GM23338 (cell line): ENCODE data around the gene ASB5. TPM values are rescaled to one million over a fixed set of nuclear protein-coding genes. Genes with fewer than 3 reads are reported as not detected.

ENCODE experiments used
- CREB1 ChIP-seq: fragments of 250-450 bp; sonication (Bioruptor Pico); IDR thresholded peaks from 2 replicates; pipeline ENCODE4 v1.5.0; 2020; ENCODE audit warnings: low read depth, mild to moderate bottlenecking, moderate library complexity
- ETS1 ChIP-seq: IDR thresholded peaks from 2 replicates; pipeline ENCODE4 v1.6.1; 2016; ENCODE audit warnings: antibody characterized with exemption
- EZH2 ChIP-seq: fragments of 200-600 bp; sonication (generic); IDR thresholded peaks from one replicate; pipeline ENCODE4 v1.8.0; 2017; ENCODE audit warnings: antibody characterized with exemption, mild to moderate bottlenecking, low read depth; ENCODE audit not compliant: unreplicated experiment
- EZH2phosphoT487 ChIP-seq: fragments of 200-600 bp; sonication (generic); IDR thresholded peaks from one replicate; pipeline ENCODE4 v1.8.1; 2018; ENCODE audit warnings: antibody characterized with exemption; ENCODE audit not compliant: unreplicated experiment
- NANOG ChIP-seq: IDR thresholded peaks from 2 replicates; pipeline ENCODE4 v1.6.1; 2016; ENCODE audit warnings: antibody characterized with exemption, borderline replicate concordance
- POLR2AphosphoS5 ChIP-seq: IDR thresholded peaks from 2 replicates; pipeline ENCODE4 v1.6.1; 2016; ENCODE audit warnings: antibody characterized with exemption, low read depth
- STAT1 ChIP-seq: IDR thresholded peaks from one replicate; pipeline ENCODE4 v1.6.1; 2016; ENCODE audit warnings: antibody characterized with exemption; ENCODE audit not compliant: unreplicated experiment
- ZNF331 ChIP-seq: fragments of 250-450 bp; sonication (Bioruptor Pico); IDR thresholded peaks from 2 replicates; pipeline ENCODE4 v1.5.0; 2020; ENCODE audit warnings: low read depth, mild to moderate bottlenecking, moderate library complexity
- ZNF462 ChIP-seq: fragments of 250-450 bp; sonication (Bioruptor Pico); IDR thresholded peaks from 2 replicates; pipeline ENCODE4 v1.5.0; 2020; ENCODE audit warnings: mild to moderate bottlenecking, moderate library complexity
- polyA plus RNA-seq: library from polyadenylated mRNA; unstranded; fragments of >200 nt; fragmentation: Nextera tagmentation; extraction: Ambion mirVana; gene quantifications from 2 replicates; pipeline ENCODE4 v1.2.1, GENCODE V29; 2016
- total RNA-seq: library from RNA; depleted of rRNA; stranded (reverse); fragments of >200 nt; shearing (Covaris generic); gene quantifications from 2 replicates; pipeline ENCODE4 v1.2.3, GENCODE V29; 2014
- TF ChIP-seq, protein P1 (sequence below), 2 experiments: fragments of 200-600 bp in 1 of 2; sonication (generic) in 1 of 2; conservative IDR thresholded peaks; 2 replicates each; pipeline versions ENCODE4 v1.5.1 to v1.6.1; 2016 to 2017; ENCODE audit warnings: antibody characterized with exemption in 2 of 2, low read depth in 2 of 2, mild to moderate bottlenecking in 2 of 2, moderate library complexity in 1 of 2

ASB5 gene
- total and polyA plus RNA-seq, 2 experiments from 2014 or later, result not detected

DNA sequence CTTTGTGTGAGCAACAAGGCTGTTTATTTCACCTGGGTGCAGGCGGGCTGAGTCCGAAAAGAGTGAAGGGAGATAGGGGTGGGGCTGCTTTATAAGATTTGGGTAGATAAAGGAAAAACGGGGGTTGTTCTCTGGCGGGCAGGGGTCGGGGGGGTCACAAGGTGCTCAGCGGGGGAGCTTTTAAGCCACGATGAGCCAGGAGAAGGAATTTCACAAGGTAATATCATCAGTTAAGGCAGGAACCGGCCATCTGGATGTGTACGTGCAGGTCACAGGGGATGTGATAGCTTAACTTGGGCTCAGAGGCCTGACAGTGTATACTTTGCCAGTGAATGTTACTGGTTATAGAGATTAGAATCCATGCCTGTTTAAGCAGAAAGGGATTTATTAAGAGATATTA, 31.0 kb upstream of the ASB5 start (continued):
- no peak for TF ChIP-seq ZNF462 (CRISPR knock-in tag)
- no peak for TF ChIP-seq EZH2
- TF ChIP-seq ETS1, result no peak
- TF ChIP-seq, protein P1, sequence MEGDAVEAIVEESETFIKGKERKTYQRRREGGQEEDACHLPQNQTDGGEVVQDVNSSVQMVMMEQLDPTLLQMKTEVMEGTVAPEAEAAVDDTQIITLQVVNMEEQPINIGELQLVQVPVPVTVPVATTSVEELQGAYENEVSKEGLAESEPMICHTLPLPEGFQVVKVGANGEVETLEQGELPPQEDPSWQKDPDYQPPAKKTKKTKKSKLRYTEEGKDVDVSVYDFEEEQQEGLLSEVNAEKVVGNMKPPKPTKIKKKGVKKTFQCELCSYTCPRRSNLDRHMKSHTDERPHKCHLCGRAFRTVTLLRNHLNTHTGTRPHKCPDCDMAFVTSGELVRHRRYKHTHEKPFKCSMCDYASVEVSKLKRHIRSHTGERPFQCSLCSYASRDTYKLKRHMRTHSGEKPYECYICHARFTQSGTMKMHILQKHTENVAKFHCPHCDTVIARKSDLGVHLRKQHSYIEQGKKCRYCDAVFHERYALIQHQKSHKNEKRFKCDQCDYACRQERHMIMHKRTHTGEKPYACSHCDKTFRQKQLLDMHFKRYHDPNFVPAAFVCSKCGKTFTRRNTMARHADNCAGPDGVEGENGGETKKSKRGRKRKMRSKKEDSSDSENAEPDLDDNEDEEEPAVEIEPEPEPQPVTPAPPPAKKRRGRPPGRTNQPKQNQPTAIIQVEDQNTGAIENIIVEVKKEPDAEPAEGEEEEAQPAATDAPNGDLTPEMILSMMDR (conservative IDR thresholded peaks at IDR 0.05; ENCODE audit: low read depth in 2 of 2), result no peak
- TF ChIP-seq ZNF331, result no peak
- no peak for TF ChIP-seq STAT1
- TF ChIP-seq EZH2phosphoT487, result no peak
- TF ChIP-seq CREB1 (CRISPR knock-in tag), result no peak
- TF ChIP-seq POLR2AphosphoS5, result no peak
- TF ChIP-seq NANOG, result no peak
